HG02870 (cell line): Measurements from ENCODE around the gene ADAMTS12.
"Not testable (repeated sequence)": the region's sequence is repeated elsewhere in the genome, so short reads cannot be mapped to it uniquely, and the experiment has no call there.

ENCODE experiments used
- ATAC-seq: cut with Tn5 transposase; IDR thresholded peaks from one replicate; pipeline ENCODE4 v1.9.1; 2021; ENCODE audit warnings: mild to moderate bottlenecking, moderate library complexity; ENCODE audit not compliant: unreplicated experiment

ADAMTS12 gene

GRCh38 chr5:33903118-33903517 is 11.3 kb upstream of the ADAMTS12 start:
- ATAC-seq: no peak

DNA sequence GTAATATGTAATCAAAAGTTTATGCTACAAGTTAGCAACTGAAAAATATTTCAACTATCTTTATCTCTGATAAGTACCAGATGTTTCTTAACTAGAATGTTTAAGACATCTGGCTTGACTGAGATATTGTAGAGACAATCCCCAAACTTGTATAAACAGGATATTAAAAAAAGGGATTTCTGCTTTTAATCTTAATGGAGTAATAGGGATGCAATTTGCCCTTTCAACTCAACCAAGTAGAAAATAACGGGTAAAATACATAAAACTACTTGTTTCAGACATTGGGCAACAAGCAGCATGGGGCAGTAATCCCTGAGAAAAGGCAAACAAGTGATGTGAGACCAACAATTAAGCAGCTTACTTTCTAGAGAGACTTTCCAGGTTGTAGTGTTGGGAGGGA is 9.4 kb upstream of the ADAMTS12 start:
- ATAC-seq: no peak

GRCh38 chr5:33894566-33894965 is 2.8 kb upstream of the ADAMTS12 start:
- no peak for ATAC-seq

GRCh38 chr5:33892620-33893137 is 889 bp upstream of the ADAMTS12 start:
- ATAC-seq: no peak

- no peak for ATAC-seq
Measured at GRCh38 chr5:33891446-33891787, 373 bp downstream of the ADAMTS12 start.

GRCh38 chr5:33890131-33891032 is 1.4 kb downstream of the ADAMTS12 start:
- peak; percentile 37 for ATAC-seq

DNA sequence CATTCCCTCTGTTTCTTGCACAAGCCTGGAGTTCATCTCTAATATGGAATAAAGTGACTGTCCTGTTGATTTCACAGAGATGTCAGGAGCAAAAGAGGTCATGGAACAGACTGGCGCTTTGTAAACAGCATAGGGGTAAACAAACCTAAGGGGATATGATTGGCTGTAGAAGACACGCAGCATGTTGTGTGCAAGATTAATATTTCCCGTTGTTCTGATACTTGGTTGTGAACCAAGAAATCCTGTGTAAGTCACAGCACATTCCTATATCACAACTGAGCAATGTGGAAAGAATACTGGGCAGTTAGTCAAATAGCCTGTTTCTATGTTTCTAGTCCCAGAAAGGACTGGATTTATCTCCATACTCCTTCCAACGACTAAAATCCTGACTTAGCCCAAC is 3.2 kb downstream of the ADAMTS12 start:
- ATAC-seq: no peak

DNA sequence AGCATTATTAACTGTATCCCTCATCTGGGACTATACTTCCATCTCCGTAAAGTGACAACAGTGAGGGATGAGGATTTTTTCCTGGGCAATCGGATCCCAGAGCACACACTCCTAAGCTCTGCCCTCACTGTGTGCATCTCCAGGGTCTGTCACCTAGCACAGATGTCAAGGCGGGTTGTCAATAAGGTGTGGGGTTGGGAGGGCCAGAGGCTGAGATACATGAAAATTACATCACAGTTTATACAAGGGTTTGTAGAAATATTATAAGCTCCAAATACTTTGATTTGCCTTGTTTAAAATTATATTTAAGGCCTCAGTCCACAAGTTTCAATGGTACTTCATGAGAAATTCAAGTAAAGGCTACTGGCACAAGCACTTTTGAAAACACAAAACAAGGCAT is 4.5 kb downstream of the ADAMTS12 start:
- no peak for ATAC-seq

- no peak for ATAC-seq
Measured at GRCh38 chr5:33886283-33886682, 5.5 kb downstream of the ADAMTS12 start.

- ATAC-seq: no peak
Measured at GRCh38 chr5:33885679-33886078, 6.1 kb downstream of the ADAMTS12 start.

- no peak for ATAC-seq
Measured at GRCh38 chr5:33883482-33883881, 8.3 kb downstream of the ADAMTS12 start.

- no peak for ATAC-seq
Measured at GRCh38 chr5:33880319-33880718, 11.5 kb downstream of the ADAMTS12 start.

DNA sequence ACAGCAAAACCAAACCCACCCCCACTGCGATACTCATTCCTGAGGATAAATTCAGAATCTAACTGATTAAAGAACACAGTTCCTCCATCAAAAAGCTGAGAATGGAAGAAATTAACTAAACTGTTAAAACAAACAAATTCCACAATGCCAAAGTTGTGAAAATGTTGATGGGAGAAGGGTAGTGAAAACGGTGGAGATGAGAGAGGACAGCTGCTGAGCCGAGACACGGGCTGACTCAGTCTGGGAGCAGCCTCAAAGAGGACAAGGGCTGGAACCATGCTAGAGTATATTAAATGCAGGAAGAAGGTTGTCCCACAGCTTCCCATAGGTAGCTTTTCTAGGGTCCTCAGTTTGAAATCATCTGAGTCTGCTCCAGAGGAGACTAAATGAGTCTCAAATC is 14.3 kb downstream of the ADAMTS12 start:
- ATAC-seq: no peak

DNA sequence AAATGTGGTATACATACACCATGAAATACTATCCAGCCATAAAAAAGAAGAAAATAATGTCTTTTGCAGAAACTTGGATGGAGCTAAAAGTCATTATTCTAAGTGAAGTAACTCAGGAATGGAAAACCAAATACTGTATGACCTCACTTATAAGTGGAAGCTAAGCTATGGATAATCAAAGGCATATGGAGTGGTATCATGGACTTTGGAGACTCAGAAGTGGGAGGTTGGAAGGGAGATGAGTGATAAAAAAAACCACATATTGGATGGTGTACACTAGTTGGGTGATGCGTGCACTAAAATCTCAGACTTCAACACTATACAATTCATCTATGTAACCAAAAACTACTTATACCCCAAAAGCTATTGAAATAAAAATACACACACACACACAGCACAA is 24.5 kb downstream of the ADAMTS12 start:
- ATAC-seq: no peak

DNA sequence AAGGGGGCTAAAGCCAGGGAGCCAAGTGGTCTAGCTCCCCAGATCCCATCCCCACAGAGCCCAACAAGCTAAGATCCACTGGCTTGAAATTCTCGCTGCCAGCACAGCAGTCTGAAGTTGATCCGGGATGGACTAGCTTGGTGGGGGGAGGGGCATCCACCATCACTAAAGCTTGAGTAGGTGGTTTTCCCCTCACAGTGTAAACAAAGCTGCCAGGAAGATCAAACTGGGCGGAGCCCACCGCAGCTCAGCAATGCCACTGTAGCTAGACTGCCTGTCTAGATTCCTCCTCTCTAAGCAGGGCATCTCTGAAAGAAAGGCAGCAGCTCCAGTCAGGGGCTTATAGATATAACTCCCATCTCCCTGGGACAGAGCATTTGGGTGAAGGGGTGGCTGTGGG is 32.6 kb downstream of the ADAMTS12 start:
- not testable (repeated sequence) for ATAC-seq

GRCh38 chr5:33857037-33857436 is 34.8 kb downstream of the ADAMTS12 start:
- ATAC-seq: peak; percentile 93

- ATAC-seq: no peak
Measured at GRCh38 chr5:33855396-33855795, 36.4 kb downstream of the ADAMTS12 start.

GRCh38 chr5:33854733-33855151 is 37.0 kb downstream of the ADAMTS12 start:
- no peak for ATAC-seq

GRCh38 chr5:33852837-33853236 is 39.0 kb downstream of the ADAMTS12 start:
- no peak for ATAC-seq

- ATAC-seq: no peak
Measured at GRCh38 chr5:33852319-33852718, 39.5 kb downstream of the ADAMTS12 start.

DNA sequence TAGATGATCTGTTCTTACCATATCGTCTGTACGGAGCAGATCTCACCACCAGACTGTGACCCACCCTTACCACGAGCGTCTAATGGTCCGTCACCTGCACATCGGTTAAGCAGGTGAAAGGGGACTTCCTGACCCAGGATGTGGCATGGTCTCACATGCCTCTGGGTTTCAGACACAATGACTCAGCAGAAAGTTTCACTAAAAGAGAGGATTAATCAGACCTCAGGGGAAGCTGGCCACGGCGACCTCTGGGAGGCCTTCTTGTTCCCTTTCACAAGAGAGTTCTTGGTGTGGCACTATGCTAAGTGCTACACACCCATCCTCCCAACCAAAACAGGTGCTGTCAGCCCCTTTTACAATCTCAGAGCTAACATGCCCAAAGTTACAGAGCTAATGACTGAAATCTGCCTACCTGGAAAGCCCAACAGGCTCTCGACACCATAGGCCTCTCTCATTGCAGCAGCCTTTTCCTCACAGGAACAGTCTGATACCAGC is 41.6 kb downstream of the ADAMTS12 start:
- ATAC-seq: peak; percentile 95

- peak; percentile 24 for ATAC-seq
Measured at GRCh38 chr5:33848554-33848953, 43.2 kb downstream of the ADAMTS12 start.
